Kidney epithelial cell (primary cell): Measurements from ENCODE around the gene KRTAP5-5. TPM values are rescaled to one million over a fixed set of nuclear protein-coding genes. Genes with fewer than 3 reads are reported as not detected.

ENCODE experiments used
- DNase-seq: peaks from one replicate; pipeline ENCODE4 v3.0.0-alpha.2; 2010; ENCODE audit warnings: low read depth
- H3K27me3 ChIP-seq: 2 replicates; pipeline ENCODE4 v1.6.0; 2011; ENCODE audit warnings: low read length; ENCODE audit not compliant: control insufficient read depth, insufficient read depth
- H3K36me3 ChIP-seq: 2 replicates; pipeline ENCODE4 v1.5.1; 2011; ENCODE audit warnings: low read length; ENCODE audit not compliant: control insufficient read depth, insufficient read depth
- H3K4me3 ChIP-seq: 2 replicates; pipeline ENCODE4 v1.5.1; 2011; ENCODE audit warnings: low read depth, mild to moderate bottlenecking, control low read depth, low read length
- total RNA-seq: library from RNA; depleted of rRNA; stranded (reverse); fragments of >200 nt; gene quantifications from 2 replicates; pipeline ENCODE4 v1.2.3, GENCODE V29; 2015
- TF ChIP-seq, protein P1 (sequence below): IDR thresholded peaks from 2 replicates; pipeline ENCODE4 v1.5.1; 2011; ENCODE audit warnings: mild to moderate bottlenecking, moderate library complexity, low read length, control low read depth, inconsistent platforms; ENCODE audit not compliant: insufficient read depth, poor library complexity, severe bottlenecking

KRTAP5-5 gene
- total RNA-seq, 1 donor from 2014 or later: not detected

DNA sequence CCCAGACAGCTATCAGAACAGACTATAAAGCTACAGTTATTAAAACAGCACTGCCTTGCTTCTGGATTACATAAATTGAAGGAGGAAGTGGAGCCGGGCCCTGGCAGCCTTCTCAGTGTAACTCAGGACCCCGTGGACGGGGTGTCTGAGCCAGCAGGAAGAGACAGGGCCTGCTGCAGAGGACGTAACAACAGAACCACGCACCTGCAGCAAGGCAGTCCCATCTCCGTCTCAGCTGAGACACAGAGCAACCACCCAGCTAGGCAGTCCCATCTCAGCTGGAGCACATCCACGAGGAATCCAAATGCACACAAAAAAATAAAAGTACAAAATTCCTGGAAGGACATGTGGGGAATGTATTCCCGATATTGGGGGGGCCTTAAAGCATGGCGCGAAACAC is 50.3 kb downstream of the KRTAP5-5 start:
- no peak for DNase-seq
- H3K4me3 ChIP-seq: no peak overlapping the region
- no peaks in the 10 kb centered on the region for H3K36me3 ChIP-seq
- TF ChIP-seq, protein P1, sequence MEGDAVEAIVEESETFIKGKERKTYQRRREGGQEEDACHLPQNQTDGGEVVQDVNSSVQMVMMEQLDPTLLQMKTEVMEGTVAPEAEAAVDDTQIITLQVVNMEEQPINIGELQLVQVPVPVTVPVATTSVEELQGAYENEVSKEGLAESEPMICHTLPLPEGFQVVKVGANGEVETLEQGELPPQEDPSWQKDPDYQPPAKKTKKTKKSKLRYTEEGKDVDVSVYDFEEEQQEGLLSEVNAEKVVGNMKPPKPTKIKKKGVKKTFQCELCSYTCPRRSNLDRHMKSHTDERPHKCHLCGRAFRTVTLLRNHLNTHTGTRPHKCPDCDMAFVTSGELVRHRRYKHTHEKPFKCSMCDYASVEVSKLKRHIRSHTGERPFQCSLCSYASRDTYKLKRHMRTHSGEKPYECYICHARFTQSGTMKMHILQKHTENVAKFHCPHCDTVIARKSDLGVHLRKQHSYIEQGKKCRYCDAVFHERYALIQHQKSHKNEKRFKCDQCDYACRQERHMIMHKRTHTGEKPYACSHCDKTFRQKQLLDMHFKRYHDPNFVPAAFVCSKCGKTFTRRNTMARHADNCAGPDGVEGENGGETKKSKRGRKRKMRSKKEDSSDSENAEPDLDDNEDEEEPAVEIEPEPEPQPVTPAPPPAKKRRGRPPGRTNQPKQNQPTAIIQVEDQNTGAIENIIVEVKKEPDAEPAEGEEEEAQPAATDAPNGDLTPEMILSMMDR: no peak
- peaks cover 3% of the 10 kb centered on the region for H3K27me3 ChIP-seq

Other genes starting within 250 kb of the KRTAP5-5 start
- gene BRSK2, start 239.8 kb upstream of the KRTAP5-5 start, total RNA-seq: 0.75 and 2.4 TPM in 2 replicates
- 18.1 and 32.0 TPM in 2 replicates for gene MOB2, start 143.0 kb upstream of the KRTAP5-5 start, total RNA-seq
- 7.6 and 19.2 TPM in 2 replicates for gene DUSP8, start 57.5 kb upstream of the KRTAP5-5 start, total RNA-seq
- not detected in 2 replicates for gene KRTAP5-1, start 44.5 kb upstream of the KRTAP5-5 start, total RNA-seq
- not detected in 2 replicates for gene KRTAP5-2, start 31.5 kb upstream of the KRTAP5-5 start, total RNA-seq
- not detected in 2 replicates for gene KRTAP5-3, start 21.3 kb upstream of the KRTAP5-5 start, total RNA-seq
- not detected in 2 replicates for gene KRTAP5-4, start 7.6 kb upstream of the KRTAP5-5 start, total RNA-seq
- gene KRTAP5-6, start 67.4 kb downstream of the KRTAP5-5 start, total RNA-seq: not detected in 2 replicates
- 0.14 and 1.1 TPM in 2 replicates for gene IFITM10, start 120.8 kb downstream of the KRTAP5-5 start, total RNA-seq
- 425 and 603 TPM in 2 replicates for gene CTSD, start 134.2 kb downstream of the KRTAP5-5 start, total RNA-seq
- 0.17 TPM in 1 of 2 replicates, not detected in the other for gene SYT8, start 205.2 kb downstream of the KRTAP5-5 start, total RNA-seq
- gene TNNI2, start 209.2 kb downstream of the KRTAP5-5 start, total RNA-seq: not detected in 2 replicates
- not detected in 2 replicates for gene LSP1, start 223.3 kb downstream of the KRTAP5-5 start, total RNA-seq